Natural killer cell (primary cell): ENCODE results near the gene PTPRCAP. TPM values are rescaled to one million over a fixed set of nuclear protein-coding genes. Genes with fewer than 3 reads are reported as not detected.
A peak's percentile ranks its signal among the peaks of the same experiment; 100 is the strongest.
"Not testable (repeated sequence)": the region's sequence is repeated elsewhere in the genome, so short reads cannot be mapped to it uniquely, and the experiment has no call there.

ENCODE experiments used
- ATAC-seq, 3 donors: fragments of 150-1000 bp in 2 of 3; fragments of 200-7000 bp in 1 of 3; cut with Tn5 transposase; 1 replicate in 1 of 3; 2 replicates in 2 of 3; pipeline ENCODE4 v1.10.0; 2021; ENCODE audit warnings: mild to moderate bottlenecking in 2 of 3, moderate library complexity in 2 of 3
- DNase-seq, 2 donors: peaks; one replicate each; pipeline versions ENCODE4 v3.0.0 to v3.0.0-alpha.2; 2013 to 2021; ENCODE audit warnings: mixed read lengths in 1 of 2
- H3K27ac ChIP-seq: one replicate; pipeline ENCODE4 v1.5.1; 2013; ENCODE audit warnings: mild to moderate bottlenecking, low read length
- H3K27me3 ChIP-seq: one replicate; pipeline ENCODE4 v1.6.1; 2013; ENCODE audit warnings: low read length; ENCODE audit not compliant: control insufficient read depth, insufficient read depth
- H3K36me3 ChIP-seq: one replicate; pipeline ENCODE4 v1.6.1; 2013; ENCODE audit warnings: low read length; ENCODE audit not compliant: control insufficient read depth, insufficient read depth
- H3K4me1 ChIP-seq: one replicate; pipeline ENCODE4 v1.6.1; 2013; ENCODE audit warnings: low read length; ENCODE audit not compliant: control insufficient read depth, insufficient read depth
- H3K4me3 ChIP-seq: one replicate; pipeline ENCODE4 v1.5.1; 2013; ENCODE audit warnings: low read length
- H3K9me3 ChIP-seq: one replicate; pipeline ENCODE4 v1.6.1; 2013; ENCODE audit warnings: low read length; ENCODE audit not compliant: control insufficient read depth, insufficient read depth
- H3K27ac Mint-ChIP-seq, 2 donors: one replicate each; pipeline ENCODE4 v1.8.0; 2022; ENCODE audit warnings: mild to moderate bottlenecking in 2 of 2, mixed read lengths in 2 of 2, moderate library complexity in 1 of 2
- H3K27me3 Mint-ChIP-seq, 2 donors: one replicate each; pipeline ENCODE4 v1.8.0; 2022; ENCODE audit warnings: low read depth in 2 of 2, mixed read lengths in 2 of 2
- H3K36me3 Mint-ChIP-seq: one replicate; pipeline ENCODE4 v1.8.0; 2022; ENCODE audit warnings: mixed read lengths
- H3K4me1 Mint-ChIP-seq, 2 donors: one replicate each; pipeline ENCODE4 v1.8.0; 2022; ENCODE audit warnings: mixed read lengths in 2 of 2
- H3K4me3 Mint-ChIP-seq: one replicate; pipeline ENCODE4 v1.8.0; 2022; ENCODE audit warnings: mild to moderate bottlenecking, moderate library complexity, mixed read lengths
- H3K9me3 Mint-ChIP-seq, 2 donors: one replicate each; pipeline ENCODE4 v1.8.0; 2022; ENCODE audit warnings: mixed read lengths in 2 of 2
- CTCF ChIP-seq: fragments of 200-600 bp; IDR thresholded peaks from one replicate; pipeline ENCODE4 v1.8.0; 2022; ENCODE audit warnings: antibody characterized with exemption
- WGBS: methylation state at CpG from one replicate; pipeline ENCODE4 v1.1.7; 2013; ENCODE audit warnings: missing lambda C conversion rate; ENCODE audit not compliant: insufficient coverage; 5-methylcytosine and 5-hydroxymethylcytosine counted together
- intact Hi-C: fragments of 100-400 bp; cut with micrococcal nuclease; formaldehyde crosslinking; loops from one replicate; pipeline ENCODE4 v1.14.2; 2022
- total RNA-seq, 4 donors: library from RNA; stranded (reverse); fragments of 120-200 nt in 1 of 4; gene quantifications; one replicate each; pipeline versions ENCODE4 v1.2.3 to v1.2.4, GENCODE V29; 2013 to 2022

PTPRCAP gene
- 100 to 1,000 TPM; 240 to 301 (median 269) TPM for total RNA-seq
- 225 TPM for total RNA-seq (2013)

- no peaks in the 10 kb centered on the region for H3K9me3 Mint-ChIP-seq
- DNase-seq (peak; percentile 62 to 86), ATAC-seq (peak; percentile 40 to 67 (median 58))
- TF ChIP-seq CTCF, result no peak
- Histone ChIP-seq H3K4me3 (peak within 1 kb of the TSS; percentile 81), H3K36me3 (peaks cover 23% of the 10 kb centered on the region), H3K27ac (peak within 1 kb of the TSS; percentile 75), H3K9me3 (no peaks in the 10 kb centered on the region), H3K27me3 (no peaks in the 10 kb centered on the region), H3K4me1 (peaks cover 89% of the 10 kb centered on the region)
- no peaks in the 10 kb centered on the region for H3K27me3 Mint-ChIP-seq
- intact Hi-C loops, result loop anchor here (2.0 kb wide), 1 partner anchor 34 kb away; no protein-coding TSS in a partner anchor
- WGBS, result under 1% methylated on average over 15 of the region's 26 CpGs
- no peaks in the 10 kb centered on the region for H3K36me3 Mint-ChIP-seq
- H3K4me3 Mint-ChIP-seq, result peak within 1 kb of the TSS; percentile 95
- H3K27ac Mint-ChIP-seq, result peak within 1 kb of the TSS; percentile 85 to 88
- peaks cover 63 to 86% of the 10 kb centered on the region in 2 donors for H3K4me1 Mint-ChIP-seq
These were observed at the start of gene PTPRCAP for GRCh38 chr11:67437082-67437808. Gene PTPRCAP, minus strand, starts transcription at chr11:67437682. Its CDS starts 63 bp downstream, at chr11:67437619.

GRCh38 chr11:67486481-67487195, 49.2 kb upstream of the PTPRCAP start:
- peaks cover 44% of the 10 kb centered on the region for H3K36me3 ChIP-seq
- ATAC-seq, result no peak
- H3K27ac Mint-ChIP-seq, result peak overlapping the region; percentile 97 to 98
- WGBS, result 52% methylated on average over 19 of the region's 20 CpGs
- H3K9me3 Mint-ChIP-seq, result no peaks in the 10 kb centered on the region
- TF ChIP-seq CTCF, result no peak
- H3K36me3 Mint-ChIP-seq, result no peaks in the 10 kb centered on the region
- no peaks in the 10 kb centered on the region for H3K9me3 ChIP-seq
- H3K27me3 Mint-ChIP-seq, result no peaks in the 10 kb centered on the region
- H3K4me1 ChIP-seq, result peaks cover 60% of the 10 kb centered on the region
- peak in 1 of 2 donors; percentile 60 for DNase-seq
- H3K4me3 Mint-ChIP-seq, result peak overlapping the region; percentile 76
- peaks cover 55 to 62% of the 10 kb centered on the region in 2 donors for H3K4me1 Mint-ChIP-seq
- H3K27me3 ChIP-seq, result no peaks in the 10 kb centered on the region
- peak overlapping the region; percentile 74 for H3K27ac ChIP-seq
- no peak overlapping the region for H3K4me3 ChIP-seq
- intact Hi-C loops, result no loop called here

GRCh38 chr11:67485873-67486361, 48.4 kb upstream of the PTPRCAP start:
- not testable (repeated sequence) for H3K9me3 Mint-ChIP-seq, H3K27me3 ChIP-seq, ATAC-seq, H3K4me3 ChIP-seq, H3K36me3 Mint-ChIP-seq, H3K27me3 Mint-ChIP-seq, H3K9me3 ChIP-seq
- H3K4me1 Mint-ChIP-seq, result peaks cover 55 to 62% of the 10 kb centered on the region in 2 donors
- WGBS, result 40% methylated on average over 7 of the region's 7 CpGs
- H3K27ac Mint-ChIP-seq, result peak overlapping the region; percentile 97 to 98
- H3K27ac ChIP-seq, result peak overlapping the region; percentile 74
- H3K4me3 Mint-ChIP-seq, result peak overlapping the region; percentile 76
- peaks cover 36% of the 10 kb centered on the region for H3K36me3 ChIP-seq
- intact Hi-C loops, result loop anchor here (2.0 kb wide), 1 partner anchor 19 kb away; the partner anchor contains the start of gene PITPNM1
- peaks cover 60% of the 10 kb centered on the region for H3K4me1 ChIP-seq
- peak in 1 of 2 donors; percentile 66 for DNase-seq

- H3K9me3 Mint-ChIP-seq, result no peaks in the 10 kb centered on the region
- 15% methylated on average over 11 of the region's 11 CpGs for WGBS
These were observed 47.4 kb upstream of the PTPRCAP start for GRCh38 chr11:67484847-67485311.

More at GRCh38 chr11:67484847-67485311, 47.4 kb upstream of the PTPRCAP start:
- peak in 1 of 3 donors; percentile 19 for ATAC-seq
- intact Hi-C loops, result loop anchor here (2.0 to 5.0 kb wide), 2 partner anchors 20 to 83 kb away; partner anchors contain the start of genes PITPNM1, PPP1CA and TBC1D10C
- H3K4me3 ChIP-seq, result peak overlapping the region; percentile 48
- peaks cover 60% of the 10 kb centered on the region for H3K4me1 ChIP-seq
- Mint-ChIP-seq H3K36me3 (no peaks in the 10 kb centered on the region), H3K27me3 (no peaks in the 10 kb centered on the region), H3K27ac (peak overlapping the region; percentile 97 to 98), H3K4me1 (peaks cover 55 to 62% of the 10 kb centered on the region in 2 donors), H3K4me3 (peak overlapping the region; percentile 99)
- peak in 1 of 2 donors; percentile 80 for DNase-seq
- peaks cover 27% of the 10 kb centered on the region for H3K36me3 ChIP-seq
- no peaks in the 10 kb centered on the region for H3K9me3 ChIP-seq
- TF ChIP-seq CTCF, result no peak
- H3K27me3 ChIP-seq, result no peaks in the 10 kb centered on the region
- H3K27ac ChIP-seq, result peak overlapping the region; percentile 74
